GM19463 (cell line): ENCODE results near the gene GAP43.
A peak's percentile ranks its signal among the peaks of the same experiment; 100 is the strongest.

Source experiments
- ATAC-seq: cut with Tn5 transposase; IDR thresholded peaks from one replicate; pipeline ENCODE4 v1.9.1; 2021; ENCODE audit warnings: mild to moderate bottlenecking, moderate library complexity; ENCODE audit not compliant: unreplicated experiment

GAP43 gene

GRCh38 chr3:115659253-115660220, 36.2 kb downstream of the GAP43 start:
- ATAC-seq = peak; percentile 17

- ATAC-seq = no peak
These were observed 37.5 kb downstream of the GAP43 start for GRCh38 chr3:115660646-115661337.

GRCh38 chr3:115662356-115662755, 39.0 kb downstream of the GAP43 start:
- no peak for ATAC-seq

DNA sequence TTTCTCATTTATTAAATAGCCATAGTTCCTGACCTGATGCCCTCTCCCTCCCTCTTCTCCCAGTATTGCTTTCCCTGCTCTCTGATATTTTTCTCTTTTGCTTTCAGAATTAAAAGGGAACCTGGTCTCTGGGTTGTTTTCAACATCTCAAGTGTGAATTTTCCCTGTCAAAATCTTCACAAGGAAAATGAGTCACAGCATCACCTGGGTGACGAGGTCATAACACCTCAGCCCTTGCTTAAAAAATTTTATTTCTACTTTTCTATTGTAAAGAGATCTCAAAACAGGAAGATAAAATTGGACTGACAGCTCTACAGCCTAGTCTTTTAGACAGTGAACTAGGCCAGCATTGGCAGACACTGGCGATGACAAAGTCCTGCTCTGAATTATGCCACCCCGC, 40.1 kb downstream of the GAP43 start:
- ATAC-seq = no peak

GRCh38 chr3:115666081-115666480, 42.8 kb downstream of the GAP43 start:
- ATAC-seq = no peak

DNA sequence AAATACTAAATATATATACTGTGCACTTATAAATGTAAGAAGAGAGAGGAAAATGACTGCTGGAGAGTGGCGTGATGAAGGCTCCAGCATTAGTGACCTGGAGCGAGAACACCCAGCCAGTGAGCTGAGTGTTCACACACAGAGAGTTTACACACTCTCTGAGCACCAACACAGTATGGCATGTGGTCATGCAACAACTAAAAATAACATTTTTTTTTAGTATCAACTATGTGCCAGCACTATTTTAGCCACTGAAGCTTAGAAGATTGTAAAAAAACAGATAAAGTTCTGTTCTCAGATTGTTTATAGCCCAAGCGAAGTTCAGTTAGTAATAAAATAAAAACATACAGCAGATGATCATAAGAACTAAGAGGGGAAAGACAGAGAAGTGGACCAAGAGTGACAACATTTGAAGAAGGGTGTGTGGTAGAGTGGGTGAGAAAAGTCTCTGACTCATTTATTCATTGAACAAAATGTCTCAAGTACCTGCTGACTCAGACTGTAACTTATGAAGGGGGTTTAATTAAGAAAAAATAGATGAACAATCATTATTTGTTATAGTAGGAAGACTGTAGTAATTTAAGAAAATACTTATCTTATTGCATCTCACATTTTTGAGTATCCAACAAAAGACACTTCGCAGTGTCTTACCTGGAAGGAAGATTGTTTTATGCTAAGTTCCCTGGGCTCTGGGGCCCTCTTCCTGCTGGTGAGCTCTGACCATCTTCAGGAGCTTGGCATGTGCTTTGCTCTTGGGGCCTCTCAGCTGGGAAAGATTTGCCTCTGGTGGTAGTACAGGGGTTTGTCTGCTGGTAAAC, 43.8 kb downstream of the GAP43 start:
- ATAC-seq = peak; percentile 69

DNA sequence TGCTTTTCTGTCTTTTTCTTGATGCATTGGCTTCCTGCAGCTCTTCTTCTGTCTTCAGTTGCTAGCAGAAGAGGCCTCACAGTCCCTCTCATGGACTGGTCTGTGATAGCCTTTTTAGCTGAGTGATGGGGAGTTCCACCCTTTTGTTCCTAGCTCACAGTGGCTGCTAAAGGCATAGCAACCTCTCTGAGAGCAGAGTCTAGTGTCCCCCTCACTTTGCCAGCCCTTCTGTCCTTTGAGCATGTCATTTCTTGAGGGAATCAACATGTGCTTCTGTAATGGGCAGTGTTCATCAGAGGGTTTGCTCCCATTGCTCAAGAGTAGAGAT, 44.4 kb downstream of the GAP43 start:
- ATAC-seq = peak; percentile 31

- ATAC-seq = no peak
These were observed 47.6 kb downstream of the GAP43 start for GRCh38 chr3:115670911-115671310.

DNA sequence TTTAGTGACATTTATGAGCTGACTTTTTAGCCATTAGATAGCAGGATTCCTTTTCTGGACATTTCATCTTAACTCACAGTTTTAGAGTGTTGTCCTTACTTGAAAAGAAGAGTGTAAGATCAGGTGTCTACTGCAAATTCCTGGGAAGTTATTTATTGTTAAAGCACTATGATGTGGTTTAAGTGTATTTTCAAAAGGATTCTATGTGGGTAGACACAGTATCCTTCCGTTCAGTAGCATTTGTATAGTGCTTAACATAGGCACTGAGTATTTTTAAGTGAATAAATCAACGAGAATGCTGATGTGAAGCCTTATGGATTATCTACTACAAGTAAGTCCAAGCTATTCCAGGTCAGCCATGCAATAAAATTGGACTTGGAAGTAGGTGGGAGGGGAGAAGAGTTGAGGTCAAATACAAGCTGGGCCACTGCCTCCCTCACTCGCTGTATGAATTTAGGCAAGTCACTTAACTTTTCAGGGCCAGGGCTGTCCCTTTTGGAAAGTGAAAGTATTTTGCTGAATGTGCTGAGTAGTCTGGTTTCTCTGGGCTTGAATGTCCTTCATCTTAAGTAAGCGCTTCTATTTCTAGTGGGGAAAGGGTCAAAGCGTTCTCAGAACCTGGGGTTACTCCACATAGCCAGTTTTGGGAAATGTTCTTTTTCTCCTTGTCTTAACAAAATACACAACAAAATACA, 48.6 kb downstream of the GAP43 start:
- peak; percentile 52 for ATAC-seq

- no peak for ATAC-seq
These were observed 50.6 kb downstream of the GAP43 start for GRCh38 chr3:115673881-115674280.

- ATAC-seq = no peak
These were observed 53.0 kb downstream of the GAP43 start for GRCh38 chr3:115676336-115676735.

DNA sequence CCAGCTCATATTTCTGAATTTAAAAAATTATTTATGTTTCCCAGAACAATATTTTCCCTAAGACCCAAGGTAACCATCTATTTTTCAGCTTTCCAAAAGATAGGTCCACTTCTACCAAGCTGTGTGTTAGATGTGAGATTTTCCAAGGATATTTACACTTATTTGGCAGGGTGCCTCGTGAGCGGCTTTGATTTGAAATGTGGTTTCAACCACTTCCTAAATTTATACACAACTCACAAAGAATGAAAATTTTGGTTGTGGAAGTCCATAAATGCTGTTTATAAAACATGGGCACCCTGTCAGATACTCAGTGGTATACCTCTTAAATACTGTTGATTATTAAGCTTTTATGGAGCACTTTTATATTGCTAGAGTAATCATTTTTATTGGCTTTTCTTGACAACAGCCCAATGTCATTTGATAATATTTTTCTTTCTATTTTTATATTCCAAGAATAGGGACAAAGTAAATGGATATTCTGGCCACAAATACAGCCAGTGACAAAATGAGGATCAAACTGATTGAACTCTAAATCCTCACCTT, 57.6 kb downstream of the GAP43 start:
- no peak for ATAC-seq

DNA sequence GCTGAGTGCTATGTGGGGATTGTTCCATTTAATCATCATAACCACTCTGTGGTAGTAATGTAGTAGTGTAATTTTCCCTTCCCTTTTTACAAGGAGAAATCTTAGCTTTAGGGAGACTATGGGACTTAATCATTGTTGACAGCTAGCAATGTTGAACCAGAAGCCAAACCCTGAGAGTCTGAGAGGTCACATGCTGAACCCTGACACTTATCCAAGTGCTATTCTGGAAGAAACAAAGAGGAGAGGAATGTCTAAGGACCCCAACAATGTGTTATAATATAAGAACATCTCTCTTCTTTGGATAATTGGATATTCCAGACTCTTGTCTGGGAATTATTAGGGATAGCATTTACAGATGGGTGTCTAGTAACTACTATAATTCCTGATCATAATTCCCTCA, 58.4 kb downstream of the GAP43 start:
- no peak for ATAC-seq

DNA sequence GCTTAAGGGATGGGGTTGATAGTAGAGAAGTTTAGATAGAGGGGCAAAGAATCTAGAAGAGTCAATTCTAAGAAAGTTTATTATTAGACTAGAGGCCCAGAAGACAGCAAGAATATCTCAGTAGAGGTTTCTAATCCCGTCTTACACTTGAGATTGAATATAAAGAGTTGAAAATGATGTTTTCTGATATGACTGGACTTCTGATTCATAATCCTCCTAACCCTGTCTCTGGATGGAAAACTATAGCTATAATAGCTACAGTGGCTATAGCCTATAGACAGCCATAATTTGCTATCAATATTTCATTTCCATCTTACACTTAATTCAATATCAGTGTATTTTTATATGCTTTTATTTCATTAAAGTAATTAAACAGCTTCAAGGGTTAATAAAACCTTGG, 60.0 kb downstream of the GAP43 start:
- ATAC-seq = no peak

GRCh38 chr3:115683773-115684172, 60.5 kb downstream of the GAP43 start:
- ATAC-seq = no peak

DNA sequence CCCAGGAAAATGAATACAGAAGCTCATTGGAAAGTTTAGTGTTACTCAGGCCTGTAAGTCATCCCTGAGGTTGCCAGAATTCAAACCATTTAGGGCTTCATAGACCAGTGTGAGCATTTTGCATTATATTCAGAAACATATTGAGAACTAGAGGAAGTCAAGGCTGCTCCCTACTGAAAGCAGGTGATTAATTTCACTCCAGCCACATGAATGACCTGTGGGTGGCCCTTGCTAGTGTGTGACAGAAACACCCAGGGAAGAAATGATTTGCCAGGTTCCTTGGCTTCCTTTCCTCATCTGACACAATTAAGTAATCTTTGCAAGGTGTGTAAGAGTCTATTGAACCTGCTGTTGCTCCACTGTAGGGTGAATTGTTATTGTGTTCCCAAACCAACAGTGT, 61.8 kb downstream of the GAP43 start:
- ATAC-seq = peak; percentile 87

DNA sequence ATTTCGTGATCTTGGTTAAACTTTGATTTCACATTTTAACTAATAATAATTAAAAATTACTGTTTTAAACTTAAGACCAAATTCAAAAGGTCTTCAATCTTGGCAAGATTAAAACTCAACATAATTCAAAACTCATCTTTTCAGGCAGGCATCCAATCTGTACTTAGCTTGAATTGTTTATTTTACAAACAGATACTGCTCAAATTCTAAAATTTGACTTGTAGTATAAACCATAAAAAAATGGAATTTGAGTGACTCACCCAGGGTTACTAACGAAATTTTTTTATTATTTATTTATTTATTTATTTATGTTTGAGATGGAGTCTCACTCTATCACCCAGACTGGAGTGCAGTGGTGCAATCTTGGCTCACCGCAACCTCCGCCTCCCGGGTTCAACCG, 64.4 kb downstream of the GAP43 start:
- no peak for ATAC-seq

- no peak for ATAC-seq
These were observed 65.1 kb downstream of the GAP43 start for GRCh38 chr3:115688418-115688817.

GRCh38 chr3:115689928-115690327, 66.6 kb downstream of the GAP43 start:
- ATAC-seq = no peak

- ATAC-seq = no peak
These were observed 68.7 kb downstream of the GAP43 start for GRCh38 chr3:115691964-115692363.
